Measurements from ENCODE around the gene BCL2L12.

DNA sequence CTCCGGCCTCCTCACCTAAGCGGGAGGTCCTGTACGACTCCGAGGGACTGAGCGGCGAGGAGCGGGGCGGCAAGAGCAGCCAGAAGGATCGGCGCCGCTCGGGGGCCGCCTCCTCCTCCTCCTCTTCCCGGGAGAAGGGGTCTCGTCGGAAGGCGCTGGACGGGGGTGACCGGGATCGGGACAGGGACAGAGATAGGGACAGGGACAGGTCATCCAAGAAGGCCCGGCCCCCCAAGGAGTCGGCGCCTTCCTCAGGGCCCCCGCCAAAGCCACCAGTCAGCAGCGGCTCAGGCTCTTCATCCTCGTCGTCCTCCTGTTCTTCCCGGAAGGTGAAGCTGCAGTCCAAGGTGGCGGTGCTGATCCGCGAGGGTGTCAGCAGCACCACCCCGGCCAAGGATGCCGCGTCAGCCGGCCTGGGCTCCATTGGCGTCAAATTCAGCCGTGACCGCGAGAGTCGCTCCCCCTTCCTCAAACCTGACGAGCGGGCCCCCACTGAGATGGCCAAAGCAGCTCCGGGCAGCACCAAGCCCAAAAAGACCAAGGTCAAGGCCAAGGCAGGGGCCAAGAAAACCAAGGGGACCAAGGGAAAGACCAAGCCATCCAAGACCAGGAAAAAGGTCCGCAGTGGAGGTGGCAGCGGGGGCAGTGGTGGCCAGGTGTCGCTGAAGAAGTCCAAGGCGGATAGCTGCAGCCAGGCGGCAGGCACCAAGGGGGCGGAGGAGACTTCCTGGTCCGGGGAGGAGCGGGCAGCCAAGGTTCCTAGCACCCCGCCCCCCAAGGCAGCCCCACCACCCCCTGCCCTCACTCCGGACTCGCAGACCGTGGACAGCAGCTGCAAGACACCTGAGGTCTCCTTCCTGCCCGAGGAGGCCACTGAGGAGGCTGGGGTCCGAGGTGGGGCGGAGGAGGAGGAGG is 12.9 kb upstream of the BCL2L12 start:
- TF ChIP-seq, protein P1, sequence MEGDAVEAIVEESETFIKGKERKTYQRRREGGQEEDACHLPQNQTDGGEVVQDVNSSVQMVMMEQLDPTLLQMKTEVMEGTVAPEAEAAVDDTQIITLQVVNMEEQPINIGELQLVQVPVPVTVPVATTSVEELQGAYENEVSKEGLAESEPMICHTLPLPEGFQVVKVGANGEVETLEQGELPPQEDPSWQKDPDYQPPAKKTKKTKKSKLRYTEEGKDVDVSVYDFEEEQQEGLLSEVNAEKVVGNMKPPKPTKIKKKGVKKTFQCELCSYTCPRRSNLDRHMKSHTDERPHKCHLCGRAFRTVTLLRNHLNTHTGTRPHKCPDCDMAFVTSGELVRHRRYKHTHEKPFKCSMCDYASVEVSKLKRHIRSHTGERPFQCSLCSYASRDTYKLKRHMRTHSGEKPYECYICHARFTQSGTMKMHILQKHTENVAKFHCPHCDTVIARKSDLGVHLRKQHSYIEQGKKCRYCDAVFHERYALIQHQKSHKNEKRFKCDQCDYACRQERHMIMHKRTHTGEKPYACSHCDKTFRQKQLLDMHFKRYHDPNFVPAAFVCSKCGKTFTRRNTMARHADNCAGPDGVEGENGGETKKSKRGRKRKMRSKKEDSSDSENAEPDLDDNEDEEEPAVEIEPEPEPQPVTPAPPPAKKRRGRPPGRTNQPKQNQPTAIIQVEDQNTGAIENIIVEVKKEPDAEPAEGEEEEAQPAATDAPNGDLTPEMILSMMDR (IDR thresholded peaks at IDR 0.05), result no peak
- no peak for TF ChIP-seq POLR2A (IDR thresholded peaks at IDR 0.05)
- no peak for TF ChIP-seq EP300 (IDR thresholded peaks at IDR 0.05)

Measured in ovary (tissue), 3 donors.